Activated T-cell treated with anti-CD3 and anti-CD28 coated beads, Interleukin-2, amount 50 U/mL, for 24 hours (primary cell): ENCODE data around the gene SEZ6.

Experiments used
- DNase-seq: peaks from one replicate; pipeline ENCODE4 v3.0.0-alpha.2; 2020
- H3K27ac Mint-ChIP-seq: 2 replicates; pipeline ENCODE4 v1.8.0; 2020; ENCODE audit warnings: mild to moderate bottlenecking, mixed read lengths
- H3K27me3 Mint-ChIP-seq: 2 replicates; pipeline ENCODE4 v1.8.0; 2020; ENCODE audit warnings: mixed read lengths
- H3K36me3 Mint-ChIP-seq: 2 replicates; pipeline ENCODE4 v1.8.0; 2020; ENCODE audit warnings: low read depth, mixed read lengths
- H3K4me1 Mint-ChIP-seq: 2 replicates; pipeline ENCODE4 v1.8.0; 2020; ENCODE audit warnings: low read depth, mixed read lengths
- H3K4me3 Mint-ChIP-seq: 2 replicates; pipeline ENCODE4 v1.8.0; 2020; ENCODE audit warnings: mild to moderate bottlenecking, moderate library complexity, mixed read lengths
- H3K9me3 Mint-ChIP-seq: 2 replicates; pipeline ENCODE4 v1.8.0; 2020; ENCODE audit warnings: mixed read lengths

Gene SEZ6

GRCh38 chr17:28917465-28917864 lies 88.4 kb downstream of the SEZ6 start:
- H3K9me3 Mint-ChIP-seq, result peaks cover 8% of the 10 kb centered on the region
- peaks cover 22% of the 10 kb centered on the region for H3K4me1 Mint-ChIP-seq
- peaks cover 94% of the 10 kb centered on the region for H3K36me3 Mint-ChIP-seq
- no peak for DNase-seq
- H3K27ac Mint-ChIP-seq, result peak overlapping the region; percentile 53
- H3K27me3 Mint-ChIP-seq, result no peaks in the 10 kb centered on the region
- H3K4me3 Mint-ChIP-seq, result no peak overlapping the region

DNA sequence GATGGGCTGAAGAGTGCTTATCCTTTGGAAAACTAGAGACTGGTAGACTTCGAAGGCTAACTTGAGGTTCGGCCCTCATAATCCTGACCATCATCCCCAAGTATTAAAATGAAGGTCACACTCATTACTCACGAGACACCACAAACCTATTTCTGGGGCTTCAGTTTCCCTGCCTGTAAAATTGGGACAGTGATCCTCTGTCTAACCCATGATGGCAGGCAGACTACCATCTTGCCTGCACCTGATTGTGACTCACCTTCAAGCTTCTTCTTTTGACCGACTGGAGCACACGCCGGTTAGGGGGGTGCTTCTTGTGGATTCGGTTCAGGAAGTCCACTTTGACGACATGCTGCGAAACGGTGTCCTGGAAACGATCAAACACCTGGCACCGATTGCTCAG lies 88.8 kb downstream of the SEZ6 start:
- H3K36me3 Mint-ChIP-seq, result peaks cover 95% of the 10 kb centered on the region
- H3K27ac Mint-ChIP-seq, result no peak overlapping the region
- peaks cover 8% of the 10 kb centered on the region for H3K9me3 Mint-ChIP-seq

DNA sequence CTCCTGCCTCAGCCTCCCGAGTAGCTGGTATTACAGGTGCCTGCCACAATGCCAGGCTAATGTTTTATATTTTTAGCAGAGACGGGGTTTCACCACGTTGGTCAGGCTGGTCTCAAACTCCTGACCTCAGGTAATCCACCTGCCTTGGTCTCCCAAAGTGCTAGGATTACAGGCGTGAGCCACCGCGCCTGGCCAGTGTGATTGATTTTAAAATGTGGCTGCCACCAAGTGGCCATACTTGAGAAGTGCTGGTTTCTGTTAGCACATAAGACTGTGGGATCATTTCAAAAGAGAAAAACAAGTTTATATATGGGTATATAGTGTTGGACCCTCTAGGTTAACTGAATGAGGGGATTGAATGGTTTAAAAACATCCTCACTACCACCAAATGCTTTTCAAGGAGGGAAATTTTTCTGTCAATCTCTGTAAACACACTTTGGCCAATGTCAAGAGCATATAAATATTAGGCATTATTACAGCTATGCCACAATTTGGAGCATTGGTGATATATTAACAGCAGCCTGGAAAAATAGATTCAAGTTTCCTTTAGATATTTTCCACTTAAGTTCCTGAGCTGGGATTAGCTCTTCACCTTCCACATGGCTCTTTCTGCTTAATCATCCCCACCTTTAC lies 89.4 kb downstream of the SEZ6 start:
- Mint-ChIP-seq H3K4me3 (no peak overlapping the region), H3K36me3 (peaks cover 96% of the 10 kb centered on the region), H3K27me3 (no peaks in the 10 kb centered on the region), H3K27ac (no peak overlapping the region), H3K9me3 (peaks cover 8% of the 10 kb centered on the region), H3K4me1 (peaks cover 22% of the 10 kb centered on the region)
- no peak for DNase-seq

More for the DNA sequence above, 88.8 kb downstream of the SEZ6 start:
- Mint-ChIP-seq H3K4me1 (peaks cover 22% of the 10 kb centered on the region), H3K27me3 (no peaks in the 10 kb centered on the region), H3K4me3 (no peak overlapping the region)
- no peak for DNase-seq

- H3K9me3 Mint-ChIP-seq, result peaks cover 8% of the 10 kb centered on the region
- peak overlapping the region; percentile 66 for H3K27ac Mint-ChIP-seq
- peaks cover 96% of the 10 kb centered on the region for H3K36me3 Mint-ChIP-seq
- DNase-seq, result no peak
- peaks cover 22% of the 10 kb centered on the region for H3K4me1 Mint-ChIP-seq
- H3K27me3 Mint-ChIP-seq, result no peaks in the 10 kb centered on the region
- H3K4me3 Mint-ChIP-seq, result no peak overlapping the region
Measured at GRCh38 chr17:28912938-28913333, 92.9 kb downstream of the SEZ6 start.

DNA sequence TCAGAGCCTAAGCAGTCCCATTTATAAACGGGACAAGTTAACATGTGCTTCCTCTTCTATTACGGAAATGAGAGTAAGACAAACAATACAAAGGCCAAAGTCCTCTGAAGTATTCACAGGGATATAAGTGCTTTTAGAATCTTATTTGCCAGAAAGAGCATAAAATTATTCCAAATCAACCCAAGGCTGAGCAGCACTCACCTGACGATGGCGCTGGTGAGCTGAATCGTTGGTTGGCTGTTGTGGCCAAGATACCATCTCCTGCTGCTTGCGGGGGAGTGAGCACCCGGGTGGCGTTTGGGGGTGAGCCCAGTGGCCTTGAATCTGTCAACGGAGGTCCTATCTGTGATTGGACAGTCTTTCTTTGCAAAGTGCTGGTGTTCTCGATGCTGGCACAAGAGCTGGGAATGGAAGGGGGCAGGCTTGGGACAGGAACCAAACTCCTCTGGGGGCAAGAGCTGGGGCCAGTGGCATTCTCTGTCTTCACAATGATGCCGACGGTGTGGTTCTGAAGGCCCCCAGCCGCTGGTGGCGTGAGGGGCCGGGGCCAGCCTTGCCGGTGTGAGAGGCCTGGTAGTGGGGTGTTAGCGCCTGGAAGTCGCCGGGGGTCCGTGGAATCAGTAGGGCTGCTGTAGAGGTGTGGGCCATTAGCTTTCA lies 93.4 kb downstream of the SEZ6 start:
- Mint-ChIP-seq H3K4me1 (peaks cover 22% of the 10 kb centered on the region), H3K36me3 (peaks cover 96% of the 10 kb centered on the region), H3K9me3 (peaks cover 8% of the 10 kb centered on the region), H3K4me3 (no peak overlapping the region), H3K27ac (peak overlapping the region; percentile 66), H3K27me3 (no peaks in the 10 kb centered on the region)
- DNase-seq, result no peak

DNA sequence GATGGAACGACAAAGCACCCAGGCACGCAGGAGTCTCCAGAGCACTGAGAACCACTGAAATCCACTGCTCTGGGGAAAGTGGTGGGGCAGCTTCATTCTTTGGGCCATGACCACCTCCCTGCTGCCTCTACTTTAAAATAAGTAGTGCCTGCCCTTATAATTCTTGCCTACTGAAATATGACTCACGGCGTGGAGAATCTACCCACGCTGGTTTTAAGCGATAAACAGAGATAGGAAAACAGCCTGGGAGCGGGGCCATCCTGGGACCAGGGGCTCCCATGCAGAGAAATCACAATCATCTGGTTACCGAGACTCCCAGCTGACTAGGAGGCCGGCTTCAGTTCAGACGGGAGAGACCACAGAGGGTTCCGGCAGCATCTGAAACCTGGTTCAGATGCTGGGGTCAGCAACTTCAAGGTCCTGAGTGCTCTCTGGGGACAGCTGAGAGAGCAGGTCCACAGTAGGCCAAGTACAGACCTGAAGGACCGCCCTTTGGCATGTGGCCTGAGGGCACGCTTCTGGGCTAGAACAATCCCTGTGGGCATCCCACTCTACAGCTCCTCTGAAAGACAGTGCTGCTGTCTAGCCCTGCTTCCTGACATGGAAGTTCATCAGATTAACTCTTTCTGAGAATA lies 94.3 kb downstream of the SEZ6 start:
- Mint-ChIP-seq H3K4me1 (peaks cover 18% of the 10 kb centered on the region), H3K36me3 (peaks cover 96% of the 10 kb centered on the region), H3K4me3 (no peak overlapping the region), H3K27me3 (no peaks in the 10 kb centered on the region), H3K9me3 (peaks cover 8% of the 10 kb centered on the region), H3K27ac (peak overlapping the region; percentile 50)
- no peak for DNase-seq

GRCh38 chr17:28910534-28910933 lies 95.3 kb downstream of the SEZ6 start:
- no peak overlapping the region for H3K27ac Mint-ChIP-seq
- H3K9me3 Mint-ChIP-seq, result peaks cover 8% of the 10 kb centered on the region
- H3K27me3 Mint-ChIP-seq, result no peaks in the 10 kb centered on the region
- peaks cover 95% of the 10 kb centered on the region for H3K36me3 Mint-ChIP-seq
- no peak for DNase-seq
- no peak overlapping the region for H3K4me3 Mint-ChIP-seq
- peaks cover 14% of the 10 kb centered on the region for H3K4me1 Mint-ChIP-seq

DNA sequence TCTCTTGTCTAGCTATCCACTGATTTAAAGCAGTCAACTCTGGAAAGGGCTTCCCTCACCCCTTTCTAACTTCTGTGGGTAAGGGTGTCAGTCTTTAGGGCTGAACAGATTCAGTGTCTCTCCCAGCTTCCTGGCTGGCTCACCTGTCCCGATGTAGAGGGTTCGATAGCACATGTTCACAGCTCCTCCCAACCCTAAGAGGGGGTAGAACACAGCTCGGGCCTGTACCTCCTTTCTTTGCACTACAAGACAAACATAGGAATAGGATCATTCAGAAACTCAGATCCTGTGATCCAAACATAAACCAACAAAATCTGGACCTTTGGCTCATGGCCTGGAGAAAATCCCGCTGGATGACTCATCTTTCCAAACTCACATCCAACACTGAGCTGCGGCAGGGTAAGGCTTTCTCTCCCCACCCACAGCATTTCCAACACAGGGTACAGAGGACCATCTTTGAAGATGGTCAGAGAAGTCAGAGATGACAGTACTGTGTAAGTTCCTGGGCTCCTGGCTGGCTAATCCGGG lies 97.1 kb downstream of the SEZ6 start:
- Mint-ChIP-seq H3K4me1 (peaks cover 2% of the 10 kb centered on the region), H3K4me3 (no peak overlapping the region), H3K27me3 (no peaks in the 10 kb centered on the region), H3K27ac (peak overlapping the region; percentile 78), H3K9me3 (no peaks in the 10 kb centered on the region), H3K36me3 (peaks cover 88% of the 10 kb centered on the region)
- DNase-seq, result no peak

GRCh38 chr17:28907709-28908475 lies 97.9 kb downstream of the SEZ6 start:
- Mint-ChIP-seq H3K27me3 (no peaks in the 10 kb centered on the region), H3K36me3 (peaks cover 79% of the 10 kb centered on the region), H3K9me3 (no peaks in the 10 kb centered on the region), H3K4me1 (peaks cover 6% of the 10 kb centered on the region), H3K4me3 (no peak overlapping the region), H3K27ac (peak overlapping the region; percentile 78)
- DNase-seq, result no peak

- H3K4me3 Mint-ChIP-seq, result no peak overlapping the region
- peaks cover 76% of the 10 kb centered on the region for H3K36me3 Mint-ChIP-seq
- H3K9me3 Mint-ChIP-seq, result no peaks in the 10 kb centered on the region
- DNase-seq, result no peak
- H3K27ac Mint-ChIP-seq, result peak overlapping the region; percentile 78
- peaks cover 10% of the 10 kb centered on the region for H3K4me1 Mint-ChIP-seq
- H3K27me3 Mint-ChIP-seq, result no peaks in the 10 kb centered on the region
Measured at GRCh38 chr17:28906706-28907438, 99.0 kb downstream of the SEZ6 start.

DNA sequence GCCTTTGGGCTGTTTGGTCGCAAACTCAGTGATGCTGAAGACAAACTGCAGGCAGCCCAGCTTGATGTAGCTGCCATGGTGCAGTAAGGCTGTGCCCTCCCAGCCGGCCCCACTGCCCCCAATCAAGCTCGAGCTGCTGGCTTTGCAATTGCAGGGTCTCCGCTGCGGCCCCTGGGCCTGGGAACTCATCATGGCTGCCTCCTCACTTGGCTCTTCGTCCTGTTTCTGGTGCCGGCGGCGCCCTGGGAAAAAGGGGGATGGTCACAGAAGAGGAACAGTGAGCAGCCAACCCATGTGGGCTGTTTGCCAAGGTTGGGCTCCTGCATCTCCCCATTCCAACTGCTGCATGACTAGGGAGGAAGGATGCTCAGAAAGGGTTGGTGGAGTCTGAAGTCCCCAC lies 99.6 kb downstream of the SEZ6 start:
- Mint-ChIP-seq H3K27me3 (no peaks in the 10 kb centered on the region), H3K27ac (peak overlapping the region; percentile 78), H3K36me3 (peaks cover 74% of the 10 kb centered on the region), H3K9me3 (no peaks in the 10 kb centered on the region), H3K4me3 (no peak overlapping the region), H3K4me1 (peaks cover 16% of the 10 kb centered on the region)
- DNase-seq, result no peak
